ENCODE measurements around the gene PCDH7. TPM values are rescaled to one million over a fixed set of nuclear protein-coding genes. Genes with fewer than 3 reads are reported as not detected.

Gene PCDH7
- total RNA-seq, 2 donors from 2014 or later = 2.6 to 3.3 TPM

DNA sequence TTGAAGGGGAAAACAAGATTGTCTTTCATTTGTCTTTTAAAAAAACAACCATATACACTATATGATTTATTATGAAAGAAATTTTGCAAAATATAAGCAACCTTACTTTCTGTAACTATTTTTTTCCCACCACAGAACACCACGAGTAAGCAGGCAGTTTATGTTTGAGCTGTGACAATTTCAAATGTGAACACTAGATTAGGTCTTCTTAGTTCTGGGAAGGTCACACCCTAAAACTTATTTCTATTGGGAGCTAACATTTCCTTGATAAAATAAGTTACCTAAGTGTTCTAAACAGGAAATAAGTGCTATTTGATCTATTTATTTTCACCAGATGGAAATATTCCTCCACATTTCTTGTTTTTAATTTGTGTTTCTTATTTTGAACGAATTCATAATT lies 50.6 kb downstream of the PCDH7 start:
- no peak overlapping the region for H3K27ac ChIP-seq
- no peaks in the 10 kb centered on the region for H3K9me3 ChIP-seq
- no peak overlapping the region for H3K4me3 ChIP-seq
- intact Hi-C loops (cut with DNase I) = no loop called here
- no peak for TF ChIP-seq POLR2A (IDR thresholded peaks at IDR 0.05)
- TF ChIP-seq, protein P1, sequence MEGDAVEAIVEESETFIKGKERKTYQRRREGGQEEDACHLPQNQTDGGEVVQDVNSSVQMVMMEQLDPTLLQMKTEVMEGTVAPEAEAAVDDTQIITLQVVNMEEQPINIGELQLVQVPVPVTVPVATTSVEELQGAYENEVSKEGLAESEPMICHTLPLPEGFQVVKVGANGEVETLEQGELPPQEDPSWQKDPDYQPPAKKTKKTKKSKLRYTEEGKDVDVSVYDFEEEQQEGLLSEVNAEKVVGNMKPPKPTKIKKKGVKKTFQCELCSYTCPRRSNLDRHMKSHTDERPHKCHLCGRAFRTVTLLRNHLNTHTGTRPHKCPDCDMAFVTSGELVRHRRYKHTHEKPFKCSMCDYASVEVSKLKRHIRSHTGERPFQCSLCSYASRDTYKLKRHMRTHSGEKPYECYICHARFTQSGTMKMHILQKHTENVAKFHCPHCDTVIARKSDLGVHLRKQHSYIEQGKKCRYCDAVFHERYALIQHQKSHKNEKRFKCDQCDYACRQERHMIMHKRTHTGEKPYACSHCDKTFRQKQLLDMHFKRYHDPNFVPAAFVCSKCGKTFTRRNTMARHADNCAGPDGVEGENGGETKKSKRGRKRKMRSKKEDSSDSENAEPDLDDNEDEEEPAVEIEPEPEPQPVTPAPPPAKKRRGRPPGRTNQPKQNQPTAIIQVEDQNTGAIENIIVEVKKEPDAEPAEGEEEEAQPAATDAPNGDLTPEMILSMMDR (IDR thresholded peaks at IDR 0.05) = no peak
- ATAC-seq (no peak), DNase-seq (no peak)
- H3K36me3 ChIP-seq (replicated peaks in 1 of 2; ENCODE audit: insufficient read depth in 1 of 2, low read depth in 2 of 2) = no peaks in the 10 kb centered on the region
- no peaks in the 10 kb centered on the region for H3K27me3 ChIP-seq
- H3K4me1 ChIP-seq = no peaks in the 10 kb centered on the region
- 41 to 47% methylated on average over 2 of the region's 2 CpGs for WGBS, 2 donors

DNA sequence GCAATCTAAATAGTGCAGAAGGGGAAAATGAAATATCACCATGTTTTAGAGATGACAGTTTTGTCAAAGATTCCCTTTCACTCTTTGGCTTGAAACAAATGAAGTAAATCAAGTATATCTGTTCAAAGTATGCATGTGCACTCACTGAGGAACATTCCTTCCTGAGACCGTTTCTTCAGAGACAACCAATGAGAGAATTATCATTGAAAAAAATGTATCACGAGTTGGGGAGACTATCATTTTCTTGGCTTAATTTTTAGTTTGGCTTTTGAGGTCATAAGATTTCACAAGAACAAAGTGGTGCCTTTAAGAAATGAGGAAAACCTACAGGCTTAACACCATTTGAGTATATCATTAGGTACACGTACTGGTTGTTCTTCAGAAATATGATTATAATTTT lies 56.3 kb downstream of the PCDH7 start:
- Histone ChIP-seq H3K9me3 (no peaks in the 10 kb centered on the region), H3K36me3 (replicated peaks in 1 of 2; ENCODE audit: insufficient read depth in 1 of 2, low read depth in 2 of 2) (no peaks in the 10 kb centered on the region), H3K27ac (no peak overlapping the region), H3K27me3 (no peaks in the 10 kb centered on the region), H3K4me1 (no peaks in the 10 kb centered on the region), H3K4me3 (no peak overlapping the region)
- intact Hi-C loops (cut with DNase I) = no loop called here
- no peak for ATAC-seq
- WGBS, 2 donors = 52 to 54% methylated on average over 3 of the region's 3 CpGs
- no peak for TF ChIP-seq POLR2A (IDR thresholded peaks at IDR 0.05)
- TF ChIP-seq, protein P1 (IDR thresholded peaks at IDR 0.05) = no peak
- no peak for DNase-seq

DNA sequence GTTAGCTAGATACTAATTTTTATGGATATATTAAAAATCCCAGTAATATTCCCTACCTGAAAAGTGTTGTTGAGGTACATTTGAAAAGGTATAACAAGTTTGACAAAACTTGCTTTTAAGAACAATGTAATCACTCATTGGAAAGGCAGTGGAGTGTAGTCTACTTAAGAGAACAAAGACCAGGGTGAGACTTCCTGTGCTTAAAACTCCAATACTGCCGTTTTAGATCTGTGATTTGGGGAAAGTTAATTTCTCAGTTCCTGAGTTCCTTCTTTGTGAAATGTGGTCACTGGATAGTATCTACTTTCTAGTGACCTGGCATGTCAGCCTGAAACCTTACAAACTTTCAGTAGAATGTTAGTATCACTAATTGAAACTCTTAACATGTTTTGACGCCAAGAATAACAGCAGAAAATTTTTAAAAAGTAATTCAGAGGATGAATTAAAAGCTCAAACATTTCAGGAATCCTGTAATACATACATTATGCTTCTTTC lies 56.8 kb downstream of the PCDH7 start:
- H3K36me3 ChIP-seq (replicated peaks in 1 of 2; ENCODE audit: insufficient read depth in 1 of 2, low read depth in 2 of 2) = no peaks in the 10 kb centered on the region
- H3K4me3 ChIP-seq = no peak overlapping the region
- no peaks in the 10 kb centered on the region for H3K4me1 ChIP-seq
- no peak overlapping the region for H3K27ac ChIP-seq
- DNase-seq (no peak), ATAC-seq (no peak)
- WGBS, 2 donors = 22 to 47% methylated on average over 2 of the region's 2 CpGs
- intact Hi-C loops (cut with DNase I) = no loop called here
- H3K9me3 ChIP-seq = no peaks in the 10 kb centered on the region
- H3K27me3 ChIP-seq = no peaks in the 10 kb centered on the region
- TF ChIP-seq POLR2A (IDR thresholded peaks at IDR 0.05) = no peak
- TF ChIP-seq, protein P1 (IDR thresholded peaks at IDR 0.05) = no peak
